Esophagus squamous epithelium (tissue), 5 donors: ENCODE data around the gene C2CD2. TPM values are rescaled to one million over a fixed set of nuclear protein-coding genes. Genes with fewer than 3 reads are reported as not detected.
"Not testable (repeated sequence)": the region's sequence is repeated elsewhere in the genome, so short reads cannot be mapped to it uniquely, and the experiment has no call there.

ENCODE experiments used
- DNase-seq: peaks from one replicate; lab custom pipeline; 2025; lab: John Stamatoyannopoulos, UW
- H3K27ac ChIP-seq, 4 donors: fragments of 200-600 bp; sonication (generic); one replicate each; pipeline ENCODE4 v1.5.1; 2016 to 2019; ENCODE audit warnings: mild to moderate bottlenecking in 1 of 4
- H3K27me3 ChIP-seq, 4 donors: fragments of 200-600 bp; sonication (generic); 1 replicate in 3 of 4; 2 replicates in 1 of 4; pipeline versions ENCODE4 v1.5.1 to v1.6.0; 2017 to 2021; ENCODE audit warnings: antibody characterized with exemption in 1 of 4
- H3K36me3 ChIP-seq, 3 donors: fragments of 200-600 bp; sonication (generic); one replicate each; pipeline ENCODE4 v1.5.1; 2016 to 2019
- H3K4me1 ChIP-seq, 3 donors: fragments of 200-600 bp; sonication (generic); one replicate each; pipeline ENCODE4 v1.5.1; 2017 to 2019
- H3K4me3 ChIP-seq, 4 donors: fragments of 200-600 bp; sonication (generic); 1 replicate in 3 of 4; 2 replicates in 1 of 4; pipeline ENCODE4 v1.5.1; 2016 to 2019; ENCODE audit warnings: mild to moderate bottlenecking in 2 of 4, moderate library complexity in 1 of 4
- H3K9me3 ChIP-seq, 3 donors: fragments of 200-600 bp; sonication (generic); one replicate each; pipeline ENCODE4 v1.5.1; 2016 to 2019
- CTCF ChIP-seq, 6 experiments: fragments of 450-650 bp in 4 of 6; fragments of 200-600 bp in 2 of 6; sonication (generic) in 2 of 6; IDR thresholded peaks; one replicate each; pipeline ENCODE4 v1.5.1; 2016 to 2019; ENCODE audit warnings: antibody characterized with exemption in 6 of 6, mild to moderate bottlenecking in 4 of 6, moderate library complexity in 4 of 6
- POLR2A ChIP-seq, 4 donors: fragments of 450-650 bp; IDR thresholded peaks; one replicate each; pipeline ENCODE4 v1.6.1; 2017; ENCODE audit warnings: antibody characterized with exemption in 4 of 4, mild to moderate bottlenecking in 4 of 4, moderate library complexity in 3 of 4
- WGBS, 2 donors: methylation state at CpG; one replicate each; pipeline ENCODE4 v1.1.5; 2018; 5-methylcytosine and 5-hydroxymethylcytosine counted together
- intact Hi-C: fragments of 100-400 bp; cut with DNase I; formaldehyde crosslinking; loops from one replicate; pipeline ENCODE4 v1.15.0; 2022
- total RNA-seq, 4 donors: library from RNA; depleted of rRNA; stranded (reverse); fragments of >200 nt; gene quantifications; one replicate each; pipeline ENCODE4 v1.1.0, GENCODE V29; 2016
- donor health status: DM: yes; HTN: yes; CAD: no.

C2CD2 gene
- total RNA-seq, 4 donors from 2014 or later, result 13.6 to 21.2 (median 15.6) TPM

DNA sequence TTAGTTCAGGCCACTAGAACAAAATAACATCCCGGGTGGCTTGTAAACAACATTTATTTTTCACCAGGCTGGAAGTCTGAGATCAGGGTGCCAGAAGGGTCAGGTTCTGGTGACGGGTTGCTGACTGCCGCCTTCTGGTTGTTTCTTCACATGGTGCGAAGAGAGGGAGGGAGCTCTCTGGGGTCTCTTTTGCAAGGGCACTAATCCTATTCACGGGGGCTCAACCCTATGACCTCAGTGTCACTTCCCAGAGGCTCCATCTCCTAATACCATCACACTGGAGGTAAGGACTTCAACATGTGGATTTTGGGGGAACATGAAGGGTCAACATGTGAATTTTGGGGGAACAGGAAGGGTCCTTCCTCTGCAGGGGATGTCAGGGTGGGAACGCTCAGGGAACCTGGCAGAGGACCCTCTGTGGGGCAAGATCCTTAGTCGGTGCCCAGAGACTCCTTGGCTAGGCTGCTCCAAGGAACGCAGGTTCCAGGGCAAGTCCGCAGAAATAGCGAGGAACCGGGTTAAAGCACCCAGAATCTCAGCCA is 8.7 kb upstream of the C2CD2 start:
- Histone ChIP-seq H3K27me3 (peaks cover 0 to 3% (median 0%) of the 10 kb centered on the region in 4 donors), H3K9me3 (no peaks in the 10 kb centered on the region), H3K4me3 (no peak overlapping the region), H3K4me1 (peaks cover 20 to 57% (median 21%) of the 10 kb centered on the region in 3 donors), H3K36me3 (no peaks in the 10 kb centered on the region), H3K27ac (no peak overlapping the region)
- WGBS, 2 donors, result 83 to 87% methylated on average over 10 of the region's 11 CpGs
- intact Hi-C loops, result no loop called here
- no peak for DNase-seq
- TF ChIP-seq POLR2A (IDR thresholded peaks at IDR 0.05), result no peak
- TF ChIP-seq CTCF (IDR thresholded peaks at IDR 0.05), result no peak

- WGBS, 2 donors, result 7 to 58% methylated on average over 2 to 6 of the region's 8 CpGs
- H3K36me3 ChIP-seq, result no peaks in the 10 kb centered on the region
- H3K27me3 ChIP-seq, result peaks cover 0 to 3% (median 0%) of the 10 kb centered on the region in 4 donors
- H3K4me3 ChIP-seq, result no peak overlapping the region
- H3K9me3 ChIP-seq, result no peaks in the 10 kb centered on the region
- no peak for DNase-seq
- H3K4me1 ChIP-seq, result peaks cover 28 to 57% (median 28%) of the 10 kb centered on the region in 3 donors
- intact Hi-C loops, result no loop called here
- no peak for TF ChIP-seq POLR2A (IDR thresholded peaks at IDR 0.05)
- TF ChIP-seq CTCF (IDR thresholded peaks at IDR 0.05), result no peak
- no peak overlapping the region for H3K27ac ChIP-seq
Measured at GRCh38 chr21:41961753-41962152, 7.9 kb upstream of the C2CD2 start.

GRCh38 chr21:41961282-41961701 is 7.5 kb upstream of the C2CD2 start:
- no peak overlapping the region for H3K27ac ChIP-seq
- H3K27me3 ChIP-seq, result peaks cover 0 to 3% (median 0%) of the 10 kb centered on the region in 4 donors
- no peak overlapping the region for H3K4me3 ChIP-seq
- 73 to 79% methylated on average over 9 to 11 of the region's 14 CpGs for WGBS, 2 donors
- H3K36me3 ChIP-seq, result no peaks in the 10 kb centered on the region
- peaks cover 28 to 57% (median 29%) of the 10 kb centered on the region in 3 donors for H3K4me1 ChIP-seq
- intact Hi-C loops, result no loop called here
- no peaks in the 10 kb centered on the region for H3K9me3 ChIP-seq
- no peak for DNase-seq
- TF ChIP-seq POLR2A (IDR thresholded peaks at IDR 0.05) (no peak), CTCF (IDR thresholded peaks at IDR 0.05) (no peak)

GRCh38 chr21:41960386-41960785 is 6.6 kb upstream of the C2CD2 start:
- H3K4me3 ChIP-seq, result no peak overlapping the region
- H3K9me3 ChIP-seq, result no peaks in the 10 kb centered on the region
- WGBS, 2 donors, result 86 to 87% methylated on average over 7 to 8 of the region's 8 CpGs
- intact Hi-C loops, result no loop called here
- peaks cover 0 to 3% (median 0%) of the 10 kb centered on the region in 4 donors for H3K27me3 ChIP-seq
- peaks cover 24 to 57% (median 28%) of the 10 kb centered on the region in 3 donors for H3K4me1 ChIP-seq
- TF ChIP-seq CTCF (IDR thresholded peaks at IDR 0.05), result no peak
- TF ChIP-seq POLR2A (IDR thresholded peaks at IDR 0.05), result no peak
- no peaks in the 10 kb centered on the region for H3K36me3 ChIP-seq
- DNase-seq, result no peak
- no peak overlapping the region for H3K27ac ChIP-seq

DNA sequence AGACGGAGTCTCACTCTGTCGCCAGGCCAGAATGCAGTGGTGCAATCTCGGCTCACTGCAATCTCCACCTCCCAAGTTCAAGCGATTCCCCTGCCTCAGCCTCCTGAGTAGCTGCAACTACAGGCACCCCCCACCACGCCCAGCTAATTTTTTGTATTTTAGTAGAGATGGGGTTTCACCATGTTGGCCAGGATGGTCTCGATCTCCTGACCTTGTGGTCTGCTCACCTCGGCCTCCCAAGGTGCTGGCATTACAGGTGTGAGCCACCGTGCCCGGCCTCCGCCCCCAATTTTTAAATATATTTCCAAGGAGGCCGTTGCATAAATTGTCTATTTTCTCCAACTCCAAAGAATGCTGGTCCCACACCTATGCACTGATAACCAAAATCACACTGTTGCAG is 5.9 kb upstream of the C2CD2 start:
- Histone ChIP-seq H3K4me1 (peaks cover 24 to 56% (median 29%) of the 10 kb centered on the region in 3 donors), H3K27ac (peak overlapping the region in 2 of 4 donors; percentile 69 to 79)
- DNase-seq, intact Hi-C loops, H3K36me3 ChIP-seq, H3K4me3 ChIP-seq, H3K27me3 ChIP-seq, H3K9me3 ChIP-seq: not testable (repeated sequence)
- WGBS, 2 donors, result 83 to 89% methylated on average over 10 to 11 of the region's 11 CpGs
